Pancreas (tissue), 10 donors: ENCODE results near the gene PRKD1. TPM values are rescaled to one million over a fixed set of nuclear protein-coding genes. Genes with fewer than 3 reads are reported as not detected.

Experiments
- ATAC-seq, 4 donors: fragments of 200-7000 bp; cut with Tn5 transposase; one replicate each; pipeline versions ENCODE4 v1.8.0 to v1.9.1; 2020; ENCODE audit warnings: mild to moderate bottlenecking in 4 of 4, moderate library complexity in 4 of 4
- DNase-seq, 6 donors: peaks; one replicate each; pipeline ENCODE4 v3.0.0-alpha.2; 2020
- FAIRE-seq: peaks from 2 replicates; lab custom pipeline; 2012; peaks lifted over from hg19 to GRCh38; lab: Jason Lieb, UNC
- H3K27ac ChIP-seq, 4 donors: fragments of 200-600 bp; sonication (generic); 1 replicate in 3 of 4; 2 replicates in 1 of 4; pipeline versions ENCODE4 v1.5.0 to v1.8.0; 2020
- H3K27me3 ChIP-seq, 4 donors: fragments of 200-600 bp; one replicate each; pipeline ENCODE4 v1.8.0; 2021
- H3K36me3 ChIP-seq, 3 donors: fragments of 200-600 bp; sonication (generic) in 1 of 3; one replicate each; pipeline versions ENCODE4 v1.5.0 to v1.8.0; 2020 to 2021
- H3K4me1 ChIP-seq, 3 donors: fragments of 200-600 bp; one replicate each; pipeline ENCODE4 v1.8.0; 2021
- H3K4me3 ChIP-seq, 4 donors: fragments of 200-600 bp; sonication (generic) in 2 of 4; one replicate each; pipeline versions ENCODE4 v1.5.0 to v1.8.0; 2020 to 2021
- H3K9me3 ChIP-seq, 4 donors: fragments of 200-600 bp; one replicate each; pipeline ENCODE4 v1.8.0; 2021
- WGBS, 2 donors: extraction: QIAGEN DNeasy Blood & Tissue Kit; methylation state at CpG; one replicate each; pipeline ENCODE4 v1.1.7; 2013; 5-methylcytosine and 5-hydroxymethylcytosine counted together
- intact Hi-C, 3 donors: fragments of 100-400 bp; cut with DNase I; formaldehyde crosslinking; loops; one replicate each; pipeline versions ENCODE4 v1.11.1 to v1.14.2; 2022
- polyA plus RNA-seq, 2 donors: library from polyadenylated mRNA; stranded (reverse); fragments of 200-250 nt; gene quantifications; one replicate each; pipeline ENCODE4 v1.2.3, GENCODE V29; 2013
- total RNA-seq, 6 donors: library from RNA; stranded (reverse); fragmentation: NEBNext Ultra II Directional in 4 of 6; extraction: Animal tissue kit (Norgen Biotek cat#: 25700) in 4 of 6; gene quantifications; one replicate each; pipeline versions ENCODE4 v1.2.1 to v1.2.4, GENCODE V29; 2021 to 2023
- TF ChIP-seq, protein P1 (sequence below), 4 donors: fragments of 200-600 bp; sonication (generic) in 3 of 4; IDR thresholded peaks; one replicate each; pipeline versions ENCODE4 v1.5.0 to v1.8.0; 2021; ENCODE audit warnings: antibody characterized with exemption in 4 of 4
- donor health status: healthy with polysubstance abuse.
- donor health status: DM: no; HTN: no; CAD: no; lungs with moderate emphysema.
- donor health status: DM: no; HTN: no; CAD: no.
- donor health status: control.
- donor health status: control.
- donor health status: Bipolar disorder and iron deficiency.
- donor health status: DM: yes; HTN: yes; CAD: no.
- donor health status: DM: no; HTN: no; CAD: no.
- donor health status: DM: no; HTN: no; CAD: no.
- donor health status: DM: yes; HTN: yes; CAD: no.

PRKD1 gene
- total and polyA plus RNA-seq, 8 donors = 3.1 to 13.2 (median 4.2) TPM

DNA sequence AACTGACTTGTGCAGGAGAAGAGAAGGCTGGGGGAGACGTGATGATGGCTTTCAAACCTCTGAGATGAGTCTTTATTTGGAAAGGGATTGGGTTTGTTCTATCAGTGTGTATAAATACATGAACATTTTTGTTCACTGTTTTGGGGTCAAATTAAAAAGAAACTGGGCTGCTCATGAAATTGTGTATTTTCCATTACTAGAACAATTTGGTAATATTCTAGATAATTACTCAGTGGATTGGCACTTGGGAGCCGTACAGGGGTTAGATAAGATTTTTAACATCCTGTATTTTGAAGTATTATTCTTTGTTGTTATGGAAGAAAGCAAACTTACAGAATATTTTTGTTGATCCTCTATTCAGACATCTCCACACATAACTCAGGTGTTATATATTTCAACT lies 340.6 kb downstream of the PRKD1 start:
- WGBS, 2 donors = 60 to 64% methylated on average over 2 of the region's 2 CpGs
- no peak for ATAC-seq
- Histone ChIP-seq H3K27me3 (no peaks in the 10 kb centered on the region), H3K27ac (no peak overlapping the region), H3K36me3 (no peaks in the 10 kb centered on the region), H3K4me3 (no peak overlapping the region), H3K4me1 (peaks cover 0 to 7% (median 0%) of the 10 kb centered on the region in 3 donors), H3K9me3 (no peaks in the 10 kb centered on the region)
- TF ChIP-seq, protein P1, sequence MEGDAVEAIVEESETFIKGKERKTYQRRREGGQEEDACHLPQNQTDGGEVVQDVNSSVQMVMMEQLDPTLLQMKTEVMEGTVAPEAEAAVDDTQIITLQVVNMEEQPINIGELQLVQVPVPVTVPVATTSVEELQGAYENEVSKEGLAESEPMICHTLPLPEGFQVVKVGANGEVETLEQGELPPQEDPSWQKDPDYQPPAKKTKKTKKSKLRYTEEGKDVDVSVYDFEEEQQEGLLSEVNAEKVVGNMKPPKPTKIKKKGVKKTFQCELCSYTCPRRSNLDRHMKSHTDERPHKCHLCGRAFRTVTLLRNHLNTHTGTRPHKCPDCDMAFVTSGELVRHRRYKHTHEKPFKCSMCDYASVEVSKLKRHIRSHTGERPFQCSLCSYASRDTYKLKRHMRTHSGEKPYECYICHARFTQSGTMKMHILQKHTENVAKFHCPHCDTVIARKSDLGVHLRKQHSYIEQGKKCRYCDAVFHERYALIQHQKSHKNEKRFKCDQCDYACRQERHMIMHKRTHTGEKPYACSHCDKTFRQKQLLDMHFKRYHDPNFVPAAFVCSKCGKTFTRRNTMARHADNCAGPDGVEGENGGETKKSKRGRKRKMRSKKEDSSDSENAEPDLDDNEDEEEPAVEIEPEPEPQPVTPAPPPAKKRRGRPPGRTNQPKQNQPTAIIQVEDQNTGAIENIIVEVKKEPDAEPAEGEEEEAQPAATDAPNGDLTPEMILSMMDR (IDR thresholded peaks at IDR 0.05) = no peak
- no peak for FAIRE-seq
- intact Hi-C loops = no loop called here
- DNase-seq = no peak

DNA sequence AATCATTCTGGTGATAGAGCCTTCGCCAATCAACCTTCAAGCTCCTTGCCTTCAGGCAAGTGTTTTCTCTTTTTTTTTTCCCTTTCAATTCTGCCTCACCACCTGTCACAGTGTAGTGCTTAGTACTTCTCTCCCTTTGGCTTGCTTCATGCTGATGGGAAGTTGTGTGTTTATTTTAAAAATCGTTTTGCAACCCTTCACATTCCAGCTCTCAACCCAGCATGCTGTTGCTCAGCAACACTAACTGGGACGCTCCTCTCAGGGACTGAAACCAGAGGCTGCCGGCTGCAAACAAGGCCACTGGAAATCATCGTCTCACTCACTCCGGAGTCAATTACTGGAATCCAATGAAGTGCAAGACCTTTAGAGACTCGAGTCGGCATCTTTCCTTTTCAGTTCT lies 342.7 kb downstream of the PRKD1 start:
- no peaks in the 10 kb centered on the region for H3K27me3 ChIP-seq
- DNase-seq (peak in 4 of 6 donors; percentile 26 to 58 (median 40)), FAIRE-seq (no peak), ATAC-seq (peak; percentile 82 to 95 (median 94))
- WGBS, 2 donors = 6 to 11% methylated on average over 8 of the region's 8 CpGs
- peaks cover 0 to 7% (median 0%) of the 10 kb centered on the region in 3 donors for H3K4me1 ChIP-seq
- TF ChIP-seq, protein P1 (IDR thresholded peaks at IDR 0.05) = no peak
- intact Hi-C loops = no loop called here
- H3K9me3 ChIP-seq = no peaks in the 10 kb centered on the region
- H3K36me3 ChIP-seq = no peaks in the 10 kb centered on the region
- no peak overlapping the region for H3K4me3 ChIP-seq
- no peak overlapping the region for H3K27ac ChIP-seq

DNA sequence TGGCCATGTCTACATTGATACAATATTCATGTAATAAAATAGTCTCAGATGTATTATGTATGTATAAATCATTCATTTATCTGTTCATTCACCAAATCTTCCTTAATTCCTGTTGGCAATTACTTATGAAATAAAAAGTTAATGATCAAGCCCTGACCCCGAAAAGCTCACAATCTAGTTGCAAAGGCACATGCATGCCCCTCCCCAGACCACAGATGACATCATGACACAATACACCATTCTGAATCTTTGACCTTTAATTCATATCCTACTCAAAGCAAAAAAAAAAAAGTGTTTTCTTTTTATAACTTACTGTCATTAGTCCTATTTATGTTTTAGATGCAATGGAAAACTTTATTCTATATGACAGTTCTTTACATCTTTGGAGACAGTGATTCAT lies 346.9 kb downstream of the PRKD1 start:
- TF ChIP-seq, protein P1 (IDR thresholded peaks at IDR 0.05) = no peak
- no peak overlapping the region for H3K4me3 ChIP-seq

DNA sequence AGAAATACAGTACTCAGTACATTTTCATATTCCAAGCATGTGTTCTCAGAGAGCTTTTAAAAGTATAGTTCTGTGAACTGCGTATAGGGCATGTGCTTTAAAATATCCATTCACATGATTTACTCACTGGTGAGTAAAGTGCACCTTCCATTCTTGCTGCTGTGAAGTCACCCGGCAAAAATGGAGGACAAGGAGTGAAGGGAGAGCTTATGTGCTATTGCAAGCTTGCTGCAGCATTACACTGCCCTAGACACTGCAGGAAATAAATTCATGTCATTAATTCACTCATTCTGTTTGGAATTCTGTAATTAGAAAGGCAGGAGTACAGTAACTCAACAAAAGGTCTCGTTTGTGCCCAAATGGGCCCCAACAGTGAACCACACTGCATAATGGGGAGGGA lies 347.8 kb downstream of the PRKD1 start:
- H3K4me3 ChIP-seq = no peak overlapping the region
- H3K9me3 ChIP-seq = no peaks in the 10 kb centered on the region
- no peak for FAIRE-seq
- no peaks in the 10 kb centered on the region for H3K4me1 ChIP-seq
- no peaks in the 10 kb centered on the region for H3K27me3 ChIP-seq
- no peaks in the 10 kb centered on the region for H3K36me3 ChIP-seq
- TF ChIP-seq, protein P1 (IDR thresholded peaks at IDR 0.05) = no peak
- no peak for DNase-seq
- H3K27ac ChIP-seq = no peak overlapping the region
- no peak for ATAC-seq
- WGBS, 2 donors = 90 to 96% methylated on average over 3 of the region's 3 CpGs
- intact Hi-C loops = no loop called here

More for the DNA sequence above, 346.9 kb downstream of the PRKD1 start:
- no peak for DNase-seq
- H3K27me3 ChIP-seq = no peaks in the 10 kb centered on the region
- no peaks in the 10 kb centered on the region for H3K9me3 ChIP-seq
- H3K4me1 ChIP-seq = peaks cover 0 to 7% (median 0%) of the 10 kb centered on the region in 3 donors
- no peak for ATAC-seq
- no peak overlapping the region for H3K27ac ChIP-seq
- H3K36me3 ChIP-seq = no peaks in the 10 kb centered on the region
- 69 to 74% methylated on average over 1 of the region's 1 CpG for WGBS, 2 donors
- intact Hi-C loops = no loop called here
- FAIRE-seq = no peak

DNA sequence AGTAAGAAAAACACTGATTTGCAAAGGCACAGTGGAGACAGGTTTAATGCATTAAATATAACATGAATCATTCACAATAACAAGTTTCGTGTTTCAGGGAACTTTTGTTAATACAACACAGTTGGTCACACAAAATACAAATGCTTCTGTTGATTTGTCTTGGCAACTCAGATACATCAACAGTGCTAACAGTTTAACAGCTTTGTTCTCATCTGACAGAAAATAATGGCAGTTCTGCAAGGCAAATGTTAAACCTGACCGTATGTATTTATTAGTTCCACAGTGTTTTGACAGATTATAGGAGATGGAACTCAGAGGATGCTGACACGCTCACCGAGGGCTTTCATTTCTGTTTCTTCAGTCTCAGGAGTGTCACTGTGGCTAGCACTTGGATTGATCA lies 350.7 kb downstream of the PRKD1 start:
- Histone ChIP-seq H3K9me3 (no peaks in the 10 kb centered on the region), H3K27ac (no peak overlapping the region), H3K27me3 (no peaks in the 10 kb centered on the region), H3K4me1 (no peaks in the 10 kb centered on the region), H3K36me3 (no peaks in the 10 kb centered on the region), H3K4me3 (no peak overlapping the region)
- TF ChIP-seq, protein P1 (IDR thresholded peaks at IDR 0.05) = no peak
- DNase-seq = no peak
- no peak for FAIRE-seq
- no peak for ATAC-seq
- intact Hi-C loops = no loop called here
- 93 to 94% methylated on average over 4 of the region's 4 CpGs for WGBS, 2 donors
